Measurements from ENCODE around the gene ZNF280B. TPM values are rescaled to one million over a fixed set of nuclear protein-coding genes. Genes with fewer than 3 reads are reported as not detected.
"Not testable (repeated sequence)": the region's sequence is repeated elsewhere in the genome, so short reads cannot be mapped to it uniquely, and the experiment has no call there.

Gene ZNF280B
- total and polyA plus RNA-seq, 2 donors (not counting 3 experiments of a cell fraction or from before 2014, with no cell fraction given) = 1.5 to 3.1 TPM

GRCh38 chr22:22515890-22516289 lies 7.3 kb upstream of the ZNF280B start:
- no peak overlapping the region for H3K4me3 ChIP-seq (replicated peaks in 1 of 3; ENCODE audit: insufficient read depth in 1 of 3, low read depth in 1 of 3, low read length in 3 of 3)
- H3K9me1 ChIP-seq (replicated peaks; ENCODE audit: control insufficient read depth, extremely low read depth, insufficient read depth, low read length) = no peaks in the 10 kb centered on the region
- TF ChIP-seq JUN (IDR thresholded peaks at IDR 0.05; ENCODE audit: borderline replicate concordance, insufficient read depth, insufficient read length, low read depth) = no peak
- no peak for TF ChIP-seq MYC (IDR thresholded peaks at IDR 0.05; ENCODE audit: low read depth, low read length)
- no peak for TF ChIP-seq FOS (IDR thresholded peaks at IDR 0.05; ENCODE audit: borderline replicate concordance, insufficient read depth, low read length)
- no peak for TF ChIP-seq CTCF (IDR thresholded peaks at IDR 0.05; ENCODE audit: extremely low read depth in 1 of 2, insufficient read depth in 1 of 2, low read depth in 1 of 2, low read length in 2 of 2)
- no peak for TF ChIP-seq POLR2AphosphoS5 (IDR thresholded peaks at IDR 0.05; ENCODE audit: insufficient read depth, low read depth, low read length)
- TF ChIP-seq GATA2 (IDR thresholded peaks at IDR 0.05; ENCODE audit: insufficient read depth, insufficient read length, low read depth, low read length) = no peak
- no peak for TF ChIP-seq MAX (IDR thresholded peaks at IDR 0.05; ENCODE audit: insufficient read depth, insufficient read length)
- no peak for TF ChIP-seq POLR2A (IDR thresholded peaks at IDR 0.05; ENCODE audit: low read depth, low read length)
- no peak for TF ChIP-seq EZH2 (IDR thresholded peaks at IDR 0.05; ENCODE audit: borderline replicate concordance, low read depth, low read length, severe bottlenecking)
- dilution Hi-C loops (cut with MboI; ENCODE audit: extremely low pct_ligation_motif_present, low sequenced_read_pairs) (no loop called here), intact Hi-C loops (cut with micrococcal nuclease) (no loop called here)
- H3K79me2 ChIP-seq (ENCODE audit: control insufficient read depth, insufficient read depth, low read length) = no peaks in the 10 kb centered on the region
- no peaks in the 10 kb centered on the region for H3K36me3 ChIP-seq (ENCODE audit: control insufficient read depth in 2 of 2, extremely low read depth in 1 of 2, insufficient read depth in 2 of 2, low read length in 2 of 2)
- ChIA-PET POLR2A (no interaction called here), CTCF (no interaction called here)
- no peaks in the 10 kb centered on the region for H3K9me3 ChIP-seq (replicated peaks; ENCODE audit: control insufficient read depth, insufficient read depth, low read length)
- no peak for FAIRE-seq
- no peak overlapping the region for H3K4me2 ChIP-seq (ENCODE audit: insufficient read depth, low read length)
- no peak overlapping the region for H2AFZ ChIP-seq (ENCODE audit: low read depth, low read length)
- H4K20me1 ChIP-seq (replicated peaks; ENCODE audit: control insufficient read depth, extremely low read depth, insufficient read depth, low read length) = no peaks in the 10 kb centered on the region
- DNase-seq (ENCODE audit: low read depth, low spot score) = no peak
- H3K9ac ChIP-seq (replicated peaks; ENCODE audit: extremely low read depth, insufficient read depth, low read length) = no peak overlapping the region
- H3K4me1 ChIP-seq (ENCODE audit: control insufficient read depth, extremely low read depth, insufficient read depth, low read length) = peaks cover 1% of the 10 kb centered on the region
- peaks cover 3 to 13% of the 10 kb centered on the region in 2 experiments for H3K27me3 ChIP-seq (ENCODE audit: control insufficient read depth in 2 of 2, insufficient read depth in 2 of 2, low read length in 2 of 2)
- H3K27ac ChIP-seq (ENCODE audit: insufficient read depth, low read depth, low read length) = no peak overlapping the region
- BruUV-seq (replicated peaks) = no TSS peak

- DNase-seq (ENCODE audit: low read depth, low spot score); FAIRE-seq; H3K27ac ChIP-seq (ENCODE audit: insufficient read depth, low read depth, low read length); intact Hi-C loops (cut with micrococcal nuclease); H3K9me3 ChIP-seq (replicated peaks; ENCODE audit: control insufficient read depth, insufficient read depth, low read length); H2AFZ ChIP-seq (ENCODE audit: low read depth, low read length); H4K20me1 ChIP-seq (replicated peaks; ENCODE audit: control insufficient read depth, extremely low read depth, insufficient read depth, low read length); H3K4me3 ChIP-seq (replicated peaks in 1 of 3; ENCODE audit: insufficient read depth in 1 of 3, low read depth in 1 of 3, low read length in 3 of 3); H3K9me1 ChIP-seq (replicated peaks; ENCODE audit: control insufficient read depth, extremely low read depth, insufficient read depth, low read length); BruUV-seq (replicated peaks); H3K4me2 ChIP-seq (ENCODE audit: insufficient read depth, low read length); POLR2A ChIA-PET; H3K36me3 ChIP-seq (ENCODE audit: control insufficient read depth in 2 of 2, extremely low read depth in 1 of 2, insufficient read depth in 2 of 2, low read length in 2 of 2); H3K79me2 ChIP-seq (ENCODE audit: control insufficient read depth, insufficient read depth, low read length); dilution Hi-C loops (cut with MboI; ENCODE audit: extremely low pct_ligation_motif_present, low sequenced_read_pairs); CTCF ChIA-PET; H3K9ac ChIP-seq (replicated peaks; ENCODE audit: extremely low read depth, insufficient read depth, low read length); H3K4me1 ChIP-seq (ENCODE audit: control insufficient read depth, extremely low read depth, insufficient read depth, low read length): not testable (repeated sequence)
- H3K27me3 ChIP-seq (ENCODE audit: control insufficient read depth in 2 of 2, insufficient read depth in 2 of 2, low read length in 2 of 2) = peaks cover 3 to 13% of the 10 kb centered on the region in 2 experiments
Observed at GRCh38 chr22:22514431-22514830, 5.9 kb upstream of the ZNF280B start.
